NCI-H2196 treated with DMSO at 0.1 percent for 48 hours (cell line): ENCODE measurements around the gene TMEM95.
"Not testable (repeated sequence)": the region's sequence is repeated elsewhere in the genome, so short reads cannot be mapped to it uniquely, and the experiment has no call there.

Experiments
- DNase-seq: peaks from one replicate; lab custom pipeline; 2025; ENCODE audit not compliant: unreplicated experiment; lab: John Stamatoyannopoulos, UW

TMEM95 gene

DNA sequence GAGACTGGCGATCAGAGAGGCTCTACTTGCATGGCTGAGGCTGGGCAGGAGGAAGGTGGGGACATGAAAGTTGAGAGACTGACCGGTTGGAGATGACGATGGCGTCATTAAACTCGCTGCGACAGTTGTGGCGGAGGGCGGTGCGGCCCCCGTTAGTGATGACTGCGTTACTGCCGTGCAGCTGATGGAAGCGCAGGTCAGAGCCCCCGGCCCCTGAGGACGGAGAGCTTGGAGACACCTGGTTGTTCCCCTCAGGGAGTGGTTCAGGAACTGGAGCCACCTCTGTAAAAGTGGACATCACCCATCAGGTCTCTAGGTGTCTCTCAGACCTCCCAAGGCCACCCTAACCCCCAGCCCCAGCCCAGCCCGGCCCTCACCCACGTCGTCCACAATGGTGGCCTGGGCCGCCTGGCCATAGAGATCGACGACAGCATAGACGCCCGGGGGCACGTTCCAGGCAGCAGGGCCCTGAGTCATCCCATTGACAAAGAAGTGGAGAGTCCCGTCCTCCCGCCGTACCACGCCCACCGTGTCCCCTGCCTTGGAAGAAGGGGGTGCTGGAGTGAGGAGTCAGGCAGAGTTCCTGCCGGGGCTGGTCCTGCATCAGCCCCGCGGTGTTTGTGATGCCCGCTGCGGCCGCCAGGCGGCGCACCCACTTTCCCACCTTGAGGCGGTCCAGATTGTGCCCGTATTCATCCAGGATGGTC, 31.1 kb upstream of the TMEM95 start:
- DNase-seq: no peak

DNA sequence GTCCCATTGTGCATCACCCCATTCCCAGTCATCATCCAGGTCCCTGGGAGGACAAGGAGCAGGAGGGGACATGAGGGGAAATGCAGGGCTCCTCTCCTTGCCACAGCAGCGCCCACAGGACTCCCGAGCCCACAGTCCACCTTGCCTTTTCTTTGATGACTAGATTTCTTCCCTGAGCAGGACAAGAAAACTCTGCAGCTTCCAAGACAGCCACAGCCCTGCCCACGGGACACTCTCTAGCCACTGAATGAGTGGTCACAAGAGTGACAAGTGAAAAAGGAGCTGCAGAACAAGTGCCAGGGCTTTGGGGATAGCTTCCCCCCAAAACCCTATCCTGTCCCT, 30.5 kb upstream of the TMEM95 start:
- no peak for DNase-seq

DNA sequence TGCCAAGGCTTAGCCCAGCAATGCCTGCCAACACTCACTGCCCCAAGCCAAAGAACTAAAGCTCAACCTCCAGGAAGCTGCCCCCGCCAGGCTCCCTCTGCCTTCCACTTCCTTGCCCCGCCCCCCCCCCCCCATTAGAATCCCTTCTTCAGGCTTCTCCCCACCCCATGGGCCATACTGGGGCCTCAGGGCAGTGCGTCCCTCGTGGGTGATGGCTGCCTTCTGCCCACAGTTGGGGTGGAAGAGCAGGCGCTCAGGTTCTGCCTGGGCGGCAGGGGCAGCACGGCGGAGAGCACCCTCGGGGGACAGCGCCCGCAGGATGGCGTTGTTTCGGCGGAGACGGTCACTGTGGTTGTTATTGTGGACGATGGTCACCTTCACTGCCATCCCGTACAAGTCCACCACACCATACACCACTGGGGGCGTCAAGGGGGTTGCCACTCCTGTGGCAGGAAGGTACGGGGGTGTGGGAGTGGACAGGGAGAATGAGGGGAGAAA, 29.9 kb upstream of the TMEM95 start:
- DNase-seq: no peak

DNA sequence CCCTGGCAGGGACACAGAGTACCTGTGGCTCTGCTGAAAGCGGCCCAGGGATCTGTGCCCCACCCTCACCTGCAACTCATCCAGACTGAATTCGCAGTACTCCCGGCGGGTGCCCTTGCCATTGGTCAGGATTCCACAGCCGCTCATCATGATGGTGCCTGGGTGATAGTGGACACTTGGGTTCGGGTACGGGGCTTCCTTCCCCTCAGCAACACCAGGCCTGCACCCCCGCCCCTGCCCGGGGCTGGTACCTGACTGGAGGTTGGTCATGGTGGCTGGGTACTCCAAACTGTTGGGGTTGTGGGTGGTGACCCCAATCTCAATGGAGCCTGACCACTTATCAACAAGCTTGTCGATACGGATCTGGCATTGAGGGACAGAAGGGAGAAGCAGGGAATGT, 28.8 kb upstream of the TMEM95 start:
- DNase-seq: no peak

DNA sequence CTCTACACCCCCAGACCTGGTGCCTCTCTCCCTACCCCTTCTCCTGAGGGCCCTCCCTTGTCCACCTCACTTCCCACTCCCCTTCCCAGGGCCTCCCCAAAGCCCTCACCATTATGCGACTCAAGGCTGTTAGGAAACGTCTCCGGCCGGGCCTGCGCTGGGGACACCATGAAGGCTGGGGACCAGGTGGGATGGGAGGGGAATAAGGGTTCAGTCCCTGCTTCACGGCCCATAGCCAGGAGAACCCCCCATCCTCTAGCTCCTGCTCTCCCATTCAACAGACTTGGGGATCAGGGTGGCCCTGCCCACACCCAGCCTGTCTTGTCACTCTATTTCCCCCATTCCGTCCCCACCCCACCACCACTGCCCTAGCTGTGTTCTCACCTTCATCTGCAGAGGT, 27.9 kb upstream of the TMEM95 start:
- DNase-seq: no peak

DNA sequence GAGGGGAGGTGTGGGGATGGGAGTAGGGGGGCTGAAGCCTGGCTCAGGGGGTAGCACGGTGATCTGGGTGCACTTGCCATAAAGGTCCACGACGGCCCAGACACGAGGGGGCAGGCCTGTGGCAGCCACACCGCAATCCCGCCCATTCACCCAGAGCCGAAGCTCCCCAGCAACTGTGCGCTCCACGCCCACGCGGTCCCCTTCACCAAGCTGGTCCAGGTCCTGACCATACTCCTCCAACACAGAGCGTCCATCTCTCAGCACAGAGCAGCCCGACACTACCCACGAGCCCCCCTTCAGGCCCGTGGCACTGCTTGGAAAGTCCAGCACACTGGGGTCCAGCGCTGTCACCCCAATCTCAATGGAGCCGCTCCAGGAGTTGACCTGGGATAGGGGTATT, 27.5 kb upstream of the TMEM95 start:
- no peak for DNase-seq

DNA sequence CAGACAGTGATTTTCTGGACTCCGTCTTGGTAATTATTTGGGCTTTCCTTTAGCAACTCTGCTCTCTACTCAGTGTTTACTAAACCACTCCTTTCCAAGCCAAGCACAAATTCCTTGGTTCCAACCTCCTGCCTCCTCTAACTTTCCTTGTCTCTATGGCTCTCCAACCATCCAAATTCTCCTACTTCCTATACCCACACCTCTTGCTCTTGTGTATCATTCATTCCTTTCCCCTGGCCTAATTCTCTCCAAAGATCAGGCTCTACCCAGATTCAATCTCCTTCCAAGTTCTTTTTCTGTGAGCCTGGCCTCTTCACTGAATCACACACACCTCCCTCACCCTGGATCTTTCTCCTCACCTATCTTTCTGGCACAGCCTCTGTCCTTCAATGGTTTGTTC, 26.9 kb upstream of the TMEM95 start:
- no peak for DNase-seq

DNA sequence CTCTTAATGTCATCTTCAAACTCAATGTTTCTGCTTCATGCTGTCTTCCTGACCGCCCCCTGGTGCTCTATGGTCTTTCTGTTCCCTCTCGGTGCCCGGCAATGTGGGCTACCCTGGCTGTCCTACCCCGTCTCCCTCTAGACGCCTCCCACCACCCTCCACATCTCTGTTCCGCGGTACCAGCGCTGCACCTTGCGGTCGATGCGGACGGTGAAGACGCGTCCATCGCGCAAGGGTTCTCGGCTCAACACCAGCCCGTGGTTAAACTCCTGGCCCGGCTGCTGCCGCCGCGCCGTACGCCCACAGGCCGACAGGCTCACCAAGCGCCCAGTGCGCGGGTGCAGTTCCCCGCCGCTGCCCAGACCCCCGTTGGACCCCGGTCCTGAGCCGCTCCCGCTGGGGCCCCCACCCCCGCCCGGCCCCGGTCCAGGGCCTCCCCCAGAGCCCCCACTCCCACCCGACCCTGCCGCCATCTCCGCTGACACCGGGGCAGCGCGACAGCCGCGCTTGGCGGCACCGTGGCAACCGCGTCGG, 26.0 kb upstream of the TMEM95 start, which contains the start of gene NEURL4:
Gene NEURL4 (minus strand): TSS at position 496 of the 534 bp plus-strand sequence. CDS start 23 bp downstream, at position 473.
- no peak for DNase-seq

DNA sequence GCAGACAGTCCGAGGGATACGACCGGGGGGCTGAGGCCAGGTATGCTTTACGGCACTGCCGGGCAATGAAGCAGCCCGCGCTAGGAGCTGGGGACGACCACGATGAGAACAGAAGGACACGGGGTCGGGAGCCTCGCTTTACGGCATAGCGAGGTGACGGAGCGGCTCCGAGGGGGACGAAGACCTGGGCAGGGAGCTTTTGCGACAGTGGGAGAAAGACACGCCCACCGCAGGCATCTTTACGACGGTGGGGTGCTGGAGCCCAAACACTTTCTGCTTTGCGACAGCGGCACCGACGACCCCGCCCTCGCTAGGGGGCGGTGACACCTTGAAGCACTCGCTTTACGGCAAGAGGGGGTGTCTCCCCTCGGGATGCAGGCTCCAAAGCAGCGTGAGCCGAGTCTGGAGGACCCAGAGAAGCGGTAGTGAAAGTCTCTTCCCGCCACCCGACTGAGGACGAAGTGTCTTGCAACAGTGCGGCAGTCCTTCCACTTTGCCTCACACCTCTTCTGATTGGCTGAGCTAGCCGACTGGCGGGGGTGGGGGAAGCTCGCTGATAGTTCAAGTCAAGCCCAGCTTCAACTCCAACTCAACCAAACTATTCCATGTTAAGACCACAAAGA, 25.5 kb upstream of the TMEM95 start:
- peak; percentile 88 for DNase-seq

DNA sequence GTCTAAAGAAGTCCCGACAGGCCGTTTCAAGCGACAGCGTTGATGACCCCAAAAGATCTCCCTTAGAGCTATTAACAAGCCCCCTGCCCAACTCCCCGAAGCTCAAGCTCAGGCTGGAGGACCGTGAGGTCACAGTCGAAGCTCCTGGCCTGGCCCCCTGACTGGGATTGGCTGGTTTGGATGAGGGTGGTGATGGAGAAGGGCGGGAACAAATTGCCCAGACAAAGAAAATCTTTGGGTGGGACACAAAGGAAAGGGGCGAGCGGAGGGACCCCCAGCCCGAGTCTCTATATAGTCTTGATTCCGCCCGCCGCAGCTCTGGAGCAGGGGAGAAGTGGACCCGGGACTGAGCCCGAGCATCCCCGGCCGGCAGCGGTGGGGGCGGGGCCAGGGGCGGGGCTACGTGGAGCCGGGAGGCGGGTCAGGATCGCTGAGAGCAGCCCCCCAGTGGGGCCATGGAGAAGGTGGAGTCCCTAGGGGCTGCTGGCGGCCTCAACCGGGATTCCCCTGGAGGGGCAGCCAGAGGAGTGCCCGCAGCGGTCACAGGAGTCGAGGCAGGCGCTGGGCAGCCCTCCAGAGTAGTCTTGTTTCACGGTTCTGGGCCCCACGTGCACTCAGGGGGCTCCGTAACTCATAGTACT, 24.8 kb upstream of the TMEM95 start:
- DNase-seq: peak; percentile 42

DNA sequence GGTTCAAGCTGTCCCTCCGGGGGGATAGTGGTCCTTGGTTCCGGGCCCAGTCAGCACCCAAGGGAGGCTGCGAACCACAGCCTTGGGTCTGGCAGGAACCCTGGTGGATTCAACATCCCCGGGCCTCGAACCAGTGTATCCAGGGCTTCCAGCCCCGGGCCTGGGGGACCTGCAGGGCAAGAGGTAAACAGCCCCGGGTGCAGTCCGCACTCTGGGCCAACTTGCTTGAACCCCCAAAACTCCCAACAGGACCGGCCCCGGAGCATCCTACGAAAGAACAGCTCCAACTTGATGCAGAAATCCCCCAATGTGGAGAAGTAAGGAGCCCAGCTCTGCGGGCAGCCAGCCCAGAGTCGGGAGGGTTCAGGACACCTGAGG, 24.3 kb upstream of the TMEM95 start:
- no peak for DNase-seq

DNA sequence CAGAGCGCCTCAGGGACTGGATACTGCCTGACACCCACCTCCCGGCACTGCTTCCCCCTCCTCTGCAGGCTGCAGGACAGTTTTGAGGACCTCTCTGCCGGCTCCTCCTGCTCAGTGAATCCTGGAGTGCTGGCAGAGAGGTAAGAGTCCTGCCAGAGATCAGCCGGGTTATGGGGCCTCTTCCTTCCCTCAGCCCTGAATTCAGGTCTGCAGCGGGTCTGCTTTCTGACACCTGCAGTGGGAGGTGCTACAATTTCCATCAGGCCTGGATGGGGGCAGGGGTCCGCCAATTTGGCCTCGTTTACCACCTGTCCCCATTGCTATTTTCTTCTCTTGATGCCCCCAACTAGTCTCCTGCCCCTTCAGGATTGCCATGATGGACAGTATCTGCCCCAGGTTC, 22.8 kb upstream of the TMEM95 start:
- DNase-seq: no peak

DNA sequence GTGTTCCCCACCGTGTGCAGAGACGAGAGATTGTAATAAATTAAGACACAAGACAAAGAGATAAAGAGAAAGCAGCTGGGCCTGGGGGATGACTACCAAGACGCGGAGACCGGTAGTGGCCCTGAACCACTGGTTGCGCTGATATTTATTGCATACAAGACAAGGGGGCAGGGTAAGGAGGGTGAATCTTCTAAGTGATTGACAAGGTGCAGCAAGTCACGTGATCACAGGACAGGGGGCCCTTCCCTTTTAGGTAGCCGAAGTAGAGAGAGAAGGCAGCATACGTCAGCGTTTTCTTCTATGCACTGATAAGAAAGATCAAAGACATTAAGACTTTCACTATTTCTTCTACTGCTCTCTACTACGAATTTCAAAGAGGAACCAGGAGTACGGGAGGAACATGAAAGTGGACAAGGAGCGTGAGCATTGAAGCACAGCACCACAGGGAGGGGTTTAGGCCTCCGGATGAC, 22.3 kb upstream of the TMEM95 start:
- DNase-seq: not testable (repeated sequence)

DNA sequence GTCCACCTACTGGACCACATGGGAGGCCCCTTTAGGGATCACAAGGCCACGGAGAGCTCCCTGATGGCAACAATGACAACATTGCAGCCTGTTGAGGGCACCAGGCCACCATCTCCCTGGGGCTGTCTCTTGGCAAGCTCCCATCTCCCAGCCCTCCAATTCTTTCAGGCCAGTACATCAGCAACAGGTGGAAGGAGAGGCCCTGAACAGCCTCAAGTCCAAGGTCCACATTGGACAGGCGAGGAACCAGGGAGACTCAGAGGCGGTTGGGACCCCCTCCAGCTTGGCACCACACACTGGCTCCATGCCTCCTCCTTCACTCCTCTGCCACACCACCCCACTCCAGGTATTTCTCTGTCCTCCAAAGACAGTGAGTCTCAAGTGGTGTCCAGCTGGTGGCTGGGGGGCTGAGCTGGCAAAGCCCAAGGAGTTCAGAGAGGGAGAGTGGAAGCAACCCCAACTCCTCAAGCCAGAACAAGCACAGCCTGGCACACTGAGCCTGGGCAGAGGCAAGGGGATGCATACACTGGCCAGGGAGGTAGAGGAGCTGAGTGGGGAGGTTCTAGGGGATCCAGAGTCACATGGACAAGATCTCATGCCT, 19.9 kb upstream of the TMEM95 start:
- no peak for DNase-seq

DNA sequence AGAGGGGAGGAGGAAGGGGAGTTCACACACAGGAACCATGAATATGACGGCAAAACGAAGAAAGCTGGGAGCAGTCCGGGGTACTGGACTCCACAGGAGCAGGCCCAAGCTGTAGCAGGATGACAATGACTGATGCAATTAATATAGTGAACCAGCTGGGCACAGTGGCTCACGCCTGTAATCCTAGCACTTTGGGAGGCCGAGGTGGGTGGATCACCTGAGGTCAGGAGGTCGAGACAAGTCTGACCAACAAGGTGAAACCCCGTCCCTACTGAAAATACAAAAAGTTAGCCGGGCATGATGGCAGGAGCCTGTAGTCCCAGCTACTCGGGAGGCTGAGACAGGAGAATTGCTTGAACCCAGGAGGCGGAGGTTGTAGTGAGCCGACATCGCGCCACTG, 19.2 kb upstream of the TMEM95 start:
- not testable (repeated sequence) for DNase-seq

DNA sequence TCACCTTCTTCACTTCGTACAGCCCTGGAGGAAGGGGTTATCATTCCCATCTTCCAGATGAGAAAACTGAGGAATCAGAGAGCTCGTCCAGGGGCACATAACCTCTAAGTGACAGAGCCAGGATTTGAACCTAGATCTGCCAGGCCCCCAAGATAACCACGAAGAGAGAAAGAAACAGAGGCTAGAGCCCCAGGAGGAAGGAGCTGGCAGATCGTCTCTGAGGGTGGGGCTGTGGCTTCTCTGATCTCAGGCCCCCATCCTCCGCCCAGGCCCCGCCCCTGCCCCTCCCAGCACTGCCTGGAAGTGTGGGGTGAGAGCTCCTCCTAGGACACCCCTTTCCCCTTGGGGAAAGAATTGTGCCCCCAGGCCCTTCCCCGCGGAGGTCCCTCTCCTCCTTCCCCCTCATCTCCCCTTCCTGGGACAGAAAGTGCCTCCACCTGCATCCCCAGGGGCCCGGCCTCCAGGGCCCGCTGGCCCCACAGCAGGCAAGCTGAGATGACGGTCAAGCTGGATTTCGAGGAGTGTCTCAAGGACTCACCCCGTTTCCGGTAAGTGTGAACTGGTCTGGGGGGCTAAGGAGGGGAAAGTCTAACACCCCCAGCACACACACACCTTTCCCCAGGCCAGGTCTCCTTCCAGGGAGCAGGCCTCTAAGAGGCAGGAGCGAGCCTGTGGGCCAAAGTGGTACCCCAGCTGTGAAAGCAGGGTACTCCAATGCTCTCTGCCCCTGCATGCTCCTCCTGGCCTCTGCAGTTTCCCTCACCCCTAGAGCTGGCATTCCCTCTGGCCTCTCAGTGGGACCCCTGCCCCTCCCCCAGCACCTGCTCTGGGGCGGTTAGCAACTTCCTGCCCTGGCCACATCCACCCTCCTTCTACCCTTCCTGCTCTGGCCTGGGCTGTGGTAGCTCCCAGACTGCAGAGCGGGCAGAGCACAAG, 18.4 kb upstream of the TMEM95 start, which contains the start of gene ACAP1:
Gene ACAP1 (plus strand): TSS at position 290 of the 936 bp plus-strand sequence. CDS start 206 bp downstream, at position 496.
- no peak for DNase-seq

DNA sequence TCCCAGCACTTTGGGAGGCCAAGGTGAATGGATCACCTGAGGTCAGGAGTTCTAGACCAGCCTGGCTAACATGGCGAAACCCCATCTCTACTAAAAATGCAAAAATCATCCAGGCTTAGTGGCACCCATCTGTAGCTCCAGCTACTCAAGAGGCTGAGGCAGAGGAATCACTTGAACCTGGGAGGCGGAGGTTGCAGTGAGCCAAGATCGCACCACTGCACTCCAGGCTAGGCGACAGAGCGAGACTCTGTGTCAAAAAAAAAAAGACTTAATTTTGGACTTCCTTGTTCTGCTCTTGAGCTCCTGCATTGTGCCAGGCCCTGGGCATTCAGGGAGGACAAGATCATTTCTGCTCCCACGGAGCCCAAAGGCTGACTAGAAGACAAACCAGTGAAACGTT, 17.4 kb upstream of the TMEM95 start:
- not testable (repeated sequence) for DNase-seq

DNA sequence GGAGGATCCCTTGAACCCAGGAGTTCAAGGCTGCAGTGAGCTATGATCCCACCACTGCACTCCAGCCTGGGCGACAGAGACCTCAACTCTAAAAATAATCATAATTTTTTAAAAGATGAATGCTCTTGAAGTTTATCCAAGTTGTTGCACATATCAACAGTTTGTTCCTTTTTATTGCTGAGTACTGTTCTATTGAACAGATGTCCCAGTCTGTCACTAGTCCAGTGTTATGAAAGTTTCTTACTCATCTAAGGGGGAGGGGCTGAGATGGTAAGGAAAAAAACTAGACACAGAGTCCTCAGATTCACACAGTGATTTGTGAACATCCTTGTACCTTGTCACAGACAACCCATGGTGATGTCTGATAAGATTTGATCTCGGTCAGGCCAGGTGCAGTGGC, 14.8 kb upstream of the TMEM95 start:
- DNase-seq: no peak

DNA sequence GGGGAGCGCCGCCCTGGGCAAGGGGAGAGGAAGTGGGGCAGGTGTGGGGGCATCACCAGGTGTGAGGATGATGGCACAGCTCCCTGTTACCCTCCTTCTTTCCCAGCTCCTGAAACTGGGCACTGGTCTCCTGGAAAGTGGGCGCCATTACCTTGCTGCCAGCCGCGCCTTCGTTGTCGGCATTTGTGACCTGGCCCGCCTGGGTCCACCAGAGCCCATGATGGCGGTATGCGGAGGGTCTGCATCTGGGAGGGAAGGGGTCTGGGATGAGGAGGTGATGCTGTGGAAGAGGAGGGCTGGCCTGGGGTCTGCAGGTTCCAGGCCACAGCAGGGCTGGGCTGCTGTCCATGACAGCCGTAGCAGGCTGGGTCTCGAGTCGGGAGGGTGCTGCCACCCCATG, 13.1 kb upstream of the TMEM95 start:
- no peak for DNase-seq

DNA sequence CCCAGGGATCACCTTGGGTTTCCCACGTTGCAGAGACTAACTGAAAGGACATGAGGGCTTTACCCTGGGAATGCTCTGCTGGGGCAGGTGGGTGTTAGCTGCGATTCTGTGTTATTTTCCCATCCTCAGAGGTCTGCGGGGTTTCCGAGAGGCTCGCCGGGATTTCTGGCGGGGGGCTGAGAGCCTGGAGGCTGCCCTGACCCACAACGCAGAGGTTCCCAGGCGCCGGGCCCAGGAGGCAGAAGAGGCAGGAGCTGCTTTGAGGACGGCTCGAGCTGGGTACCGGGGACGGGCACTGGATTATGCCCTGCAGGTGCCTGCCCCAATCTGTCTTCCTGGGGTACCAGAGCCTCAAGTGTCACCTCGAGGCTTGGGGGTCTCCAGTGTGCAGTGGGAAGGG, 11.7 kb upstream of the TMEM95 start:
- no peak for DNase-seq
